GM21576 (cell line): Measurements from ENCODE around the gene VPS51.

Experiments
- ATAC-seq: cut with Tn5 transposase; IDR thresholded peaks from one replicate; pipeline ENCODE4 v1.9.1; 2021; ENCODE audit warnings: mild to moderate bottlenecking, moderate library complexity; ENCODE audit not compliant: unreplicated experiment

The VPS51 gene

DNA sequence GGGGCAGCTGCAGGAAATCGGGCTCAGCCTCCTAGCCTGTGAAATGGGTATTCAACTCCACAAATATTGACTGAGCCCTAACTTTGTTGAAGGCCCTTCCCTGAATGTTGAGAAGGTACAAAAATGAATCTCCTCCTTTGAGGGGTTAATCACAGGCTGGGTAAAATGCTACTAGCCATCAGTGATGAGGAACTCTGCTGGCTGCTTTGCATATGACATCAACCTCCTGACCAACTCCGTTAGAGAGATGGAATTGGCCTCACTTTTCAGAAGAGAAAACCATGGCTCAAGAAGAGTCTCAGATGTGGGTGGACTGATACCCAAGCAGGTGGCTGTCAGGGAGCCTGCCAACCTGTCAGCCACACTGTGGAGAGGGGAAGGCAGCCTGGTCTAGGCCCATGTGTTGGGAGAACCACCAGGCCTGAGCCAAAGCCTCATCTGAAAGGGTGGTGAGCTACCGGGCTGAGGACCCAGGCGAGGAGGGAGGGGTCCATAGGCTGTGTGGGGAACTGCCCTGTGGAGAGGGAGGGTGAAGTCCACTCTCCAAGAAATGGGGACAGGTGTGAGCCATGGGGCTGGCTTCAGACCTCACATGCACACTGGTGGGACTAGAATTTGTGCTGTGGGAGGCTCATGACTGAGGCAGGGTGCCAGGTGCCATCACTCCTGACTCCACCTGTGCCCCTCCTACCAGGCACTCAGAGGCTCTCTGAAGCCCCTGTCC, 23.9 kb upstream of the VPS51 start:
- ATAC-seq = no peak

DNA sequence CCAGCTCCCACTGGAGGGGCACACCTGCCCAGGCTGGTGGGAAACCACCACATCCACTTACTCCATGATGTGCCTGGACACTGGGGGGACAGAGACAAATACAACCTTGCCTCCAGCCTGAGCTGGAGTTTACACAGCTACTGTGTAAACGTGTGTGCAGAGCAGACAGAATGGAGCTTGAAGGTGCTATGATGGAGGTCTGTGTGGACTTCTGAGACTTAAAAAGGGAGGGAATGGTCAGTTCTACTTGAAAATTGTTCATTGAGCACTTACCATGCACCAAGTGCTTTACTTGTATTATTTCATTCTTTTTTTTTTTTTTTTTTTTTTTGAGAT, 23.4 kb upstream of the VPS51 start:
- no peak for ATAC-seq

DNA sequence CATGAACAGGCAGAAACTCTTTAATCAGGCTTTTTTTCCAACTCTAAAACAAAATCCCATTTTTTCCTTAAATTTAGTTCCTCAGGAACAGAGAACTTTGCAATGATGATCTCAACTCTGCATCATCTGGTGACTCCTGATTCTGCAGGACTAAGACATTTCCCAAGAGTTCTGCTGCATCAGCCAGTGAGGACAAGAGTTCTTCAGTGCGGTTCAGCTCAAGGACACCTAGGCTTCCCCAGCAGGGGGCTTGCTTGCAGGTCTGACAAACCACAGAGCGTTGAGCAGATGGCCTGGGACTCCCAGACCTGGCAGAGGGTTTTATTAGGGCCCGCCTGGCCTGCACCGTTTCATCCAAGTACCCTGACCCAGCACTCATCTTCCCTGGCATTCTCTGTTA, 18.6 kb upstream of the VPS51 start:
- no peak for ATAC-seq

DNA sequence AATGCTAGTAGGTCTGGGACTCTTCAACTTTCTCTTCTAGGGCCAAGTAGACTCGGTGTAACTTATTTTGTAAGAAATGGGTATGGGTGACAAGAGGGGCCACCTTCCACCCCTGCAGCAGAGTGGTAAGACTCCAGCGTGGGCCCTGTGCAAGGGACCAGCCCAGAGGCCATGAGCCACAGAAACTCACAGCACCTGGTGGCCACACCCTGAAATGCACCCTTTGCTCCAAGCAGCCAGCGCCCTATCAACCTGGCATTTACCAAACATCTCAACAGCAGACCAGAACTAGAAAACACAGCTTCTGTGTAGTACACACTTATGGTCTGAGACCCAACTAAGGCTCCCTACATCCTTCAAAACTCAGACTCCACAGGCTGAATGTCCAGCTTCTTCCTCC, 17.9 kb upstream of the VPS51 start:
- no peak for ATAC-seq

DNA sequence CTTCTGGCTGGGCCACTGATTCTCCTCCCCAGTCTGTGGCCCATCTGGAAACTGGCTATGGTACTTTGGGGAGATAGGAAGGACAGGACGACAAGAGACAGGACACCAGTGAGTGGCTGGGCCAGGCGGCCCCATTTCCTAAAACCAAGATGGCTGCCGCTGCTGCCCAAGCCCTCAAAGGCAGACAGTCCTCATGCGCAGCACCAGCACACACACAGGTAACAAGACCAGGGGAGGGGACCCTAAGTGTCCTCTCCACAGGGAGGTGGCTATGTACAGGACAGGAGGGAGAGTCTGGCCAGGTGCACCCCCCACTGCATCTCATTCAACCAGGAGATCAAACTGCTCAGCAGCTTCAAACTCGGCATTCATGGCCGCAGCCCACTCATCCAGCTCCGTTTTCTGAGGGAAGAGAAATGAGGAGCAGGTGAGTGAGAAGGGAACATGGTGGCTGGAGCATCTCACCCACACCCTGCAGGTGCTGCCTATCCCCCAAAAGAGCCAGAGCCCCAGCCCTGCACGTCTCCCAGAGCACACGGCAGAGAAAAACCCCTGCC, 17.1 kb upstream of the VPS51 start:
- no peak for ATAC-seq

DNA sequence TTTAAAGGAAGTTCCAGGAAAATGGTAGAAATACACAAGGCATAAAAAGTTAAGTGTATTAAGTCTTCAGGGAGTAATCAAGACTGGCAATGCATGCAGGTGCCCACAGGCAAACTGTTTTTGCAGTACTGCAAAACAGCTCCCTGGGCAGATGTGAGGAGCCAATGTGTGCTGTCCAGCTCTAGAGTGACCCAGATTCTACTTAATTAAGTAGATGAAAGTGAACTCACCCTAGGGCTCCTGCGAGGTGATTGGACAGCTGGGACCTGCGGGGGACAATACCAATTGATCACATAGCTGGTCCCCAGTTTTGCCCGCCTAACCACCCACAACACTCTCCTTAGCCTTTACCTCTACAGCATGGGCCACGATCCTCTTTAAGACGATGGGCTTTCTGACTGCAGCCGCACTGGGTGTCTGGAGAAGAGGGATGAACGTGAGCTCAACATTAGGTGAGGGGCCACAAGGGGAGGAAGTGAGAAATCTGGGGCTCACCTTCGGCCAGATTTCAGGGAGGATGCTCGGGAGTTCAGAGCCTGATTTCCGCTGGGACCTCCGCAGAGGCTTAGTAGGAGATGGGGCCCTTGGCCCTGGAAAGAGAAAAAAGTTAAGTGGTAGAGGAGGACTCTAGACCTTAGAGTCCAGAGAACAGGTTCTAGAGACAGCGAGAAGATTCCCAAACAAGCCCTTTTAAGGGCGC, 12.7 kb upstream of the VPS51 start:
- ATAC-seq = peak; percentile 11

DNA sequence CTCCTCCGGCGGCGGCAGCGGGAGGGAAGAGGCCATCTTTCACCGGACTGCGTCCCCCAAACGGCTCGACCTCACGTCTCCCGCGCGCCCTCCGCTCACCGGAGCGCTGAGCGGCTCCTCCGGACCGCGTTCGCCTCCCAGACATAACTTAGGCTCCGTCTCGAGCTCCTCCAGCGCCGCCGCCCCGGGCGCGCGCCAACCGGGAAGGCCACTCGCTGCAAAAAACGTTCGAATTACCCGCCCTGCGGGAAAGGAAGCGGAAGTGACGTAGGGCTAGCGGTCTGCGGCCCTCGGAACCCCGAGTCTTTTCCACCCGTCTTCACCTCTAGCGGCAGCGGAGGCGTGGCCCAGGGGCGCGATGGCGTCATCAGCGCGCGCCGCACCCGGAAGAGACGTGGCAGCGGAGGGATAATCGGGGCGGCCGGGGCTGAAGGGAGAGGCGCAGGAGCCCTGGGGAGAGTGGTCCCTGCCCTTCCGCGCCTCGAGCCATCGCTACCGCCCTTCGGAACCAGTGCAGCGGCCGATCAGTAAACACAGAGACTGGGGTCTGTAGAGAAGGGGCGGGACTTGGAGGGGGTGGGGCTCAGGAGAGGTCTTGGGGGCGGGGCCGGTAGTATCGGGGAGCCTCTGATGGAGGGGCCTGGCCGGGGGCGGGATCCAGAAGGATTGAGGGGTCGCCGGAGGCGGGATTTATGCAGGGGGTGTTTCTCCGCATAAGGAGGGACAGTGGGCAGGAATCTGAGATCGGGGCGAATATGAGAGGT, 12.0 kb upstream of the VPS51 start, which contains the start of the genes CDCA5 and ZFPL1:
TSS of gene CDCA5 (minus strand) at position 207 of the 764 bp plus-strand sequence. CDS start at position 145, 62 bp downstream.
TSS of gene ZFPL1 (plus strand) at position 389 of the 764 bp plus-strand sequence. CDS start 477 bp downstream, outside the sequence.
- ATAC-seq = peak; percentile 71

DNA sequence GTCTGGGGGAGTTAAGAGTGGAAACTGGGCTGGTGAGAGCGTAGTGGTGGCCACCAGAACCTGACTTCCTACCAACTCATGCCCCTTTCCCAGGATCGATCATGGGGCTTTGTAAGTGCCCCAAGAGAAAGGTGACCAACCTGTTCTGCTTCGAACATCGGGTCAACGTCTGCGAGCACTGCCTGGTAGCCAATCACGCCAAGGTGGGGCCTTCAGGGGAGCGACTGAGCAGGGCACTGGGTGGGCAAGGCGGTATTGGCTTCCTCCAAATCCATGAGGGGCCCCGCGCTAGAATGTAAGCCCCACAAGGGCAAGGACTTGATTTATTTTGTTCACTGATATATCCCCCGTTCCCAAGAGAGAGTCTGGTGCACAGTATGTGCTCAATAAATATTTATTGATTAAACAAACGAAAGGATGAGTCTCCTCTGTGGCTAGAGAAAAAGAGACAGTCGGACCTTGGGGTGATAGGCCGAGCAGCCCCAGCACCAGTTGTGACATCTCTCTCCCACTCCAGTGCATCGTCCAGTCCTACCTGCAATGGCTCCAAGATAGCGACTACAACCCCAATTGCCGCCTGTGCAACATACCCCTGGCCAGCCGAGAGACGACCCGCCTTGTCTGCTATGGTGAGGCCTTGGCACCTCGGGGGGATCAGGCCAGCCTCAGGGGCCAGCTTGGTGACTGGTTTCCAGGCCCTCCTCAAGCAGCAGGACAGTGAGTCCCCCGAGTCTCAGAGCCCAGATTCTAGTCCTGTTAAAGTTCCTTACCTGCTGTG, 11.2 kb upstream of the VPS51 start:
- ATAC-seq = no peak

DNA sequence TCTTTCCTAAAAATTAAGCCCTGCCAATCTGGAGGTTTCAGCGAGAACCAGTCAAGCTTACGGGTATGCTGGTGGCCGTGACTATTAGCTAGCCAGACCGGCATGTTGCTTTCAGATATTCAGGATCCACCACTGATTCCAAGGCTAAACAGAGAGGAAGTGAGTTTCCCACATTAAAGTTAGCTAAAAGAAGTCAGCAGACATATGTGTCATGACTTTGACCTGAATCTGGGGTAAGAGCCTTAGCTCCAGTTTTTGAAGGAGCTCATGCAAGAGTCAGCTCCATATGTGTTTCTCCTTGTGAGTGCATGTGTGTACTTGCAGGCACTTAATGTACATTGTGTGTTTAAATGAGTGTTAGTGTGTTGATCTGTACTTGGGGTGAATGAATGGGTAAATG, 10.6 kb upstream of the VPS51 start:
- no peak for ATAC-seq

DNA sequence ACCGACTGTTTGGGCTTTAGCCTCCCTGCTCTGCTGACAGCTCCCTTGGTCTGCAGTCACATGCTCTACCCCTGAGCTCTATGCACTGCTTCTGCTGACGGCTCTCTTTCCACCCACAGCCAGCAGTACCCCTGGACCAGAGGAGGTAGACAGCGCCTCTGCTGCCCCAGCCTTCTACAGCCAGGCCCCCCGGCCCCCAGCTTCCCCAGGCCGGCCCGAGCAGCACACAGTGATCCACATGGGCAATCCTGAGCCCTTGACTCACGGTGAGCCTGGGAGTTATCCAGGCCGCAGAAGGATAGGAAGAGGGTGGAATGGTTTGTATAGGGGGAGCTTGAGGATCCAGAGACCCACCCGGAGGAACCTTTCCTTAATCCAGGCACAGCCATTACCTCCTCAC, 9.2 kb upstream of the VPS51 start:
- ATAC-seq = no peak

DNA sequence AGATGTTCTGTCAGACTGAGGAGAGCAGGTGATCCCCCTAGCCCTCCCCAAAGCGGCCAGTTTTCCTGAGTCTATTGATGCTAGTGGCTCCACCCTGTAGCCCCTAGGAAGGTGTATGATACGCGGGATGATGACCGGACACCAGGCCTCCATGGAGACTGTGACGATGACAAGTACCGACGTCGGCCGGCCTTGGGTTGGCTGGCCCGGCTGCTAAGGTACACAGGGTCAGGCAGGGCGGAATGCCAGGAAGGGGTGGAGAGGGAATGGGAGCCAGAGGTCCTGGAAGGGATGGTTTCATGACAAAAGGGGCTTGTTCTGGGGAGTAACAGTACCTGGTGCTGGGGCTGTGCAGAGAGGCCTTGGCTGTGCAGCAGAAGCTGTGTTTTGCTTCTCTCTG, 8.8 kb upstream of the VPS51 start:
- no peak for ATAC-seq

DNA sequence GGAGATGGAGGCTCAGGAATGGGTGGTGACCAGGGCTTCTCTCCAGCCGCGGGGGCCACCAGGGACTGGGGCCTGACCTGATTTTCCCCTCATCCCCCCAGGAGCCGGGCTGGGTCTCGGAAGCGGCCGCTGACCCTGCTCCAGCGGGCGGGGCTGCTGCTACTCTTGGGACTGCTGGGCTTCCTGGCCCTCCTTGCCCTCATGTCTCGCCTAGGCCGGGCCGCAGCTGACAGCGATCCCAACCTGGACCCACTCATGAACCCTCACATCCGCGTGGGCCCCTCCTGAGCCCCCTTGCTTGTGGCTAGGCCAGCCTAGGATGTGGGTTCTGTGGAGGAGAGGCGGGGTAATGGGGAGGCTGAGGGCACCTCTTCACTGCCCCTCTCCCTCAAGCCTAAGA, 8.2 kb upstream of the VPS51 start:
- no peak for ATAC-seq

DNA sequence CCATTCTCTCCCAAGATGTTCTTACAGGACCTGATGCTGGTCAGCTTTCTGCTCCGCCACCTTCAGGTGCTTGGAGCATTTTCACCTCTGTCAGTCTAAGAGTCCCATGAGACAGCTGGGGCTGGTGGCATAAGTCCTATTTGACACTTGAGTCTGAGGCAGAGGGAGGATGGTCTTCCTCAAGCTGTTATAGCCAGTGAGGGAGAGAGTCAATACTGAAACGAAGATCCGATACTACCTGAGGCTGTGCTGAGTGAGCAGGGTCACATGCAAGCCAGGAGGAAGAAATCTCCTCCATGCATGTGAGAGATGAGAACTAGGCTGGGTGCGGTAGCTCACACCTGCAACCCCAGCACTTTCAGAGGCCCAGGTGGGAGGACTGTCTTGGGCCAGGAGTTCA, 6.4 kb upstream of the VPS51 start:
- ATAC-seq = no peak

DNA sequence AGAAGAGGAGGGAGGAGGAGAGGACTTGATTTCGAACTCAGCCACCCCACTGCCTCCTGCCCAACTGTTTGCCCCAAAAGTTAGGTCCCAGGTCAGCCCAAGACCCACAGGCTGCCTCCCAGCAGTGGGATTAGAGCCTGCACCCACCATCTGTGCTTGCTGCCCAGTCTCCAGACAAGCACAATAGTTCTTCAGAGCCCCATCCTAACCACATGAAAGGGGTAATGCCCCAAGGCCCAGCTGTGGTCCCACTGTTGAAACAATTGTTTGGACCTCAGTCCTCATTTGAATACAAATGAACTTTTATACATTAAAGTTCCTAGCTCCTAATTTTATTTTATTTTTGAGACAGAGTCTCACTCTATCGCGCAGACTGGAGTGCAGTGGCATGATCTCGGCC, 5.4 kb upstream of the VPS51 start:
- no peak for ATAC-seq

DNA sequence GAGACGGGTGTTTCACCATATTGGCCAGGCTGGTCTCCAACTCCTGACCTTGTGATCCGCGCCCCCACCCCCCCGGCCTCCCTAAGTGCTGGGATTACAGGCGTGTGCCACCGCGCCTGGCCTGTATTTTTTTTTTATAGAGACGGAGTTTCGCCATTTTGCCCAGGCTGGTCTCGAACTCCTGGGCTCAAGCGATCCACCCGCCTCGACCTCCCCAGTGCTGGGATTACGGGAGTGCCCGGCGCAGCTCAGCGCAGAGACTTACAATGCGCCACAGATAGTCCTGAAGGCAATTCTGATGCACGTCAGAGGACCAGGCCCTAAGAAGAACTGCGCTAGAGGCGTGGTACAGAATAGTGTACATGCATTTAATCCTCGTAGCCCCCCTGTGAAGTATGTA, 587 bp upstream of the VPS51 start:
- no peak for ATAC-seq

DNA sequence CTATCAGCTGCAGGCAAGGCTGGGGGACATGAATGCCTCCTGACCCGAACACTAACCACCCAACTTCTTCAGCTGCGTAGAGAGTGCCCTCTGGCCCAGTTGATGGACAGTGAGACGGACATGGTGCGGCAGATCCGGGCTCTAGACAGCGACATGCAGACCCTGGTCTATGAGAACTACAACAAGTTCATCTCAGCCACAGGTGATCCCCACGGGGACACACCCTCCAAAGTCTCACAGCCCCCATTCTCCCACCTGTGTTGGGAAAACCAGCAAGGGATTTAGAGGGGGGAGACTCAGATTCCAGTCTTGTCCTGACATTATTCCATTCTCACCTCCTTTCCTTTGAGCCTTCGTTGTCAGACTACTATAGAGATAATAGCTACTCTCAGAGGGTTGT, 912 bp downstream of the VPS51 start:
- no peak for ATAC-seq

DNA sequence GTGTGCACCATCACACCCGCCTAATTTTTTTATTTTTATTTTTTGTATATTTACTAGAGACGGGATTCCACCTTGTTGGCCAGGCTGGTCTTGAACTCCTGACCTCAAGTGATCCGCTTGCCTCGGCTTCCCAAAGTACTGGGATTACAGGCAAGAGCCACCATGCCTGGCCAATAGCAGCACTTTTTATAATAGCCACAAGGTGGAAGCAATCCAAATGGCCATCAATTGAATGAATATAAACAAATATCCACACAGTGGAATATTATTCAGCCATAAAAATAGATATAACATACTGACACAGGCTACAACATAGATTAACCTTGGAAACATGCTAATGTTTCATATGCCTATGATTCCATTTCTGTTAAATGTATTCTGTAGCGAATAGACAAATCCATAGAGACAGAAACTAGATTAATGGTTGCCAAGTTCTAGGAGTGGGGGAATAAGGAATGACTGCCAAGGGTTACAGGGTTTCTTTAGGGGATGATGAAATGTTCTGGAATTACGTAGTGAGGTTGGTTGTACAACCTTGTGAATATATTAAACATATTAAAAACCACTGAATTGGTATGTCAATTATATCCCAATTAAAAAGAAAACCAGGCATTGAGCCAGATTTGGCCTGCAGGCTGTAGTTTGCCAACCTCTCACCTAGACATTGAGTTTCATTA, 4.8 kb downstream of the VPS51 start:
- ATAC-seq = no peak

DNA sequence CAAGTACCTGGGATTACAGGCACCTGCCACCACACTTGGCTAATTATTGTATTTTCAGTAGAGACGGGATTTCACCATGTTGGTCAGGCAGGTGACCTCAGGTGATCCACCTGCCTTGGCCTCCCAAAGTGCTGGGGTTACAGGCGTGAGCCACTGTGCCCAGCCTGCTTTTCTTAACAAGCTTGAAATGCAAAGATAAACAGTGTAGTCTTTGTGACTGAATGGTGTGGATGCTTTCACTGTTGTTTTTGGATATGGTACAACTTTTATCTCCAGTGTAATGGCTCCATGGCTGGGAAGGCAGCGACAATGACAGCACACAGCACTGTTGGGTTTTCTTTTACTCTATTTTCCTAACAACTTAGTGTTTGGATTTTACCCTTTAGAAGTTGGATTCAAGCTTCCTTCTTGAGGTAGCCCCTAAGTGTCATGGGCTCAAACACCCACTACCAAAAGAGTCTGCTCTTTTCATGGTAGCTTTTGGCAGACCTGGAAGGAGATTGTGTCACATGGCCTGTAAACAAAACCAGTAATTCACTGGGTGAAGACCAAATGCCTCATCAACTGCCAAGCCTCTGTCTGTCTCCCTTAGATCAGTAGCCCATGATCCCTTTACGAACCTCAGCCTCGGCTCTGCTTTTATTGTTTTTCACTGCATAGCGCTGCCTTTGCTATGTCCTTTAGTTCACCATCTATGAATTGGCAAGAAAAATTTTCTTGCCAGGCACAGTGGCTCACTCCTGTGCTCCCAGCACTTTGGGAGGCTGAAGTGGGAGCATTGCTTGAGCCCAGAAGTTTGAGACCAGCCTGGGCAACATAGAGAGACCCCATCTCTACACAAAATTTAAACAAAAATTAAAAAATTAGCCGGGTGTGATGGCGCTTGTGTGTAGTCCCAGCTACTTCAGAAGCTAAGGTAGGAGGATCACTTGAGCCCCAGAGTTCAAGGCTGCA, 6.4 kb downstream of the VPS51 start:
- no peak for ATAC-seq

DNA sequence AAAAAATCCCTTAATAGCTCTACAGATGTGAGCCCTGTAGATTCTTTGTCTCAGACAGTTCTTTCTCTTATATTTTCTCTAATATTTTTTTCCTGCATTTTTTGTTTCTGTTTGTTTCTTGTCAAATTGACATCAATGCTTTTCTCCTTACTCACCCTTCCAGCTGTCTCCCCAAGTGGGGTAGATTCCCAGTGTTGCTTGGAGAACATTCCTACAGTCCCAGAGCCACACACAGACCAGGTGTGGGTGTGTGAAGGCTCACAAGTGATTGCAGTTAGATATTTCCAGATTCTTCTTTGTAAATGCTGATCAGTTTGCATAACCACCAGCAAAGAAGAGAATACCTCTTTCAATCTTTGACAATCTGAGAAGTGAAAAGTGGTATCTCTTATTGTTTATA, 7.5 kb downstream of the VPS51 start:
- no peak for ATAC-seq
